H1 (cell line): ENCODE data around the gene CGB7. TPM values are rescaled to one million over a fixed set of nuclear protein-coding genes. Genes with fewer than 3 reads are reported as not detected.

Experiments used
- ASH2L ChIP-seq: fragments of 200-600, 300-600 bp; sonication (generic); IDR thresholded peaks from one replicate; pipeline ENCODE4 v1.7.1; 2017; ENCODE audit warnings: low read length
- ATF3 ChIP-seq: IDR thresholded peaks from 2 replicates; pipeline ENCODE4 v1.6.1; 2011; ENCODE audit warnings: low read depth, mild to moderate bottlenecking, low read length; ENCODE audit not compliant: insufficient read depth
- CTCF ChIP-seq, 3 experiments: IDR thresholded peaks; 1 replicate in 2 of 3; 2 replicates in 1 of 3; pipeline versions ENCODE4 v1.5.1 to v1.6.1; 2011; ENCODE audit warnings: low read length in 3 of 3, mild to moderate bottlenecking in 3 of 3, inconsistent platforms in 2 of 3, low read depth in 1 of 3, moderate library complexity in 1 of 3; ENCODE audit not compliant: insufficient read depth in 1 of 3; ENCODE audit errors: control extremely low read depth in 1 of 3
- FOSL1 ChIP-seq: IDR thresholded peaks from 2 replicates; pipeline ENCODE4 v1.6.1; 2011; ENCODE audit warnings: mild to moderate bottlenecking, low read depth, low read length, moderate library complexity; ENCODE audit not compliant: insufficient read depth
- HDAC2 ChIP-seq, 2 experiments: fragments of 300-600 bp in 1 of 2; sonication (generic) in 1 of 2; IDR thresholded peaks; 2 replicates each; pipeline ENCODE4 v1.6.1; 2011 to 2012; ENCODE audit warnings: low read depth in 2 of 2, low read length in 2 of 2, mild to moderate bottlenecking in 2 of 2, moderate library complexity in 2 of 2, borderline replicate concordance in 1 of 2, inconsistent platforms in 1 of 2
- JUN ChIP-seq: IDR thresholded peaks from 2 replicates; pipeline ENCODE4 v1.6.1; 2011; ENCODE audit warnings: low read depth, mild to moderate bottlenecking, improper control_type of control experiment, low read length
- KDM5A ChIP-seq: fragments of 200-600 bp; IDR thresholded peaks from 2 replicates; pipeline ENCODE4 v1.7.1; 2012; ENCODE audit warnings: mild to moderate bottlenecking, low read length, inconsistent platforms, mixed read lengths
- MAFK ChIP-seq: IDR thresholded peaks from 2 replicates; pipeline ENCODE4 v1.6.1; 2012; ENCODE audit warnings: low read depth, mild to moderate bottlenecking, improper control_type of control experiment, low read length
- NRF1 ChIP-seq: IDR thresholded peaks from 2 replicates; pipeline ENCODE4 v1.6.1; 2011; ENCODE audit warnings: mild to moderate bottlenecking, low read depth, low read length, improper control_type of control experiment
- POLR2A ChIP-seq, 2 experiments: IDR thresholded peaks; 1 replicate in 1 of 2; 2 replicates in 1 of 2; pipeline ENCODE4 v1.6.1; 2011; ENCODE audit warnings: low read depth in 2 of 2, low read length in 2 of 2, mild to moderate bottlenecking in 2 of 2; ENCODE audit errors: control extremely low read depth in 1 of 2
- RAD21 ChIP-seq, 2 experiments: IDR thresholded peaks in 1 of 2; conservative IDR thresholded peaks in 1 of 2; 2 replicates each; pipeline ENCODE4 v1.6.1; 2011; ENCODE audit warnings: low read depth in 2 of 2, low read length in 2 of 2, improper control_type of control experiment in 1 of 2, inconsistent platforms in 1 of 2, mild to moderate bottlenecking in 1 of 2, moderate library complexity in 1 of 2
- RFX5 ChIP-seq: IDR thresholded peaks from 2 replicates; pipeline ENCODE4 v1.6.1; 2011; ENCODE audit warnings: low read depth, low read length, improper control_type of control experiment, borderline replicate concordance
- RXRA ChIP-seq: IDR thresholded peaks from 2 replicates; pipeline ENCODE4 v1.6.1; 2011; ENCODE audit warnings: low read depth, mild to moderate bottlenecking, low read length, moderate library complexity; ENCODE audit not compliant: insufficient read depth
- SAP30 ChIP-seq: fragments of 300-600 bp; sonication (generic); IDR thresholded peaks from 2 replicates; pipeline ENCODE4 v1.7.1; 2012; ENCODE audit warnings: low read length, moderate library complexity, mild to moderate bottlenecking, inconsistent platforms; ENCODE audit not compliant: insufficient read depth, insufficient replicate concordance
- SIRT6 ChIP-seq: IDR thresholded peaks from one replicate; pipeline ENCODE4 v1.7.1; 2012; ENCODE audit warnings: low read length, inconsistent platforms
- SP1 ChIP-seq: IDR thresholded peaks from 2 replicates; pipeline ENCODE4 v1.6.1; 2011; ENCODE audit warnings: low read depth, low read length
- SP2 ChIP-seq: IDR thresholded peaks from 2 replicates; pipeline ENCODE4 v1.6.1; 2012; ENCODE audit warnings: mild to moderate bottlenecking, low read length, inconsistent platforms
- SP4 ChIP-seq: IDR thresholded peaks from 2 replicates; pipeline ENCODE4 v1.6.1; 2012; ENCODE audit warnings: low read length, inconsistent platforms
- SRF ChIP-seq: IDR thresholded peaks from 2 replicates; pipeline ENCODE4 v1.6.1; 2011; ENCODE audit warnings: mild to moderate bottlenecking, low read depth, low read length, moderate library complexity
- TAF7 ChIP-seq: optimal IDR thresholded peaks from 2 replicates; pipeline ENCODE3; 2011; ENCODE audit warnings: low read depth, mild to moderate bottlenecking, inconsistent platforms, low read length, moderate library complexity, borderline replicate concordance
- TCF12 ChIP-seq: IDR thresholded peaks from 2 replicates; pipeline ENCODE4 v1.6.1; 2011; ENCODE audit warnings: low read depth, mild to moderate bottlenecking, low read length
- ZNF274 ChIP-seq: IDR thresholded peaks from 2 replicates; pipeline ENCODE4 v1.7.0; 2012; ENCODE audit warnings: low read length, borderline replicate concordance; ENCODE audit errors: extremely low read depth
- polyA plus RNA-seq, 7 experiments: library from polyadenylated mRNA; depleted of rRNA in 3 of 7; stranded (reverse) in 5 of 7; unstranded in 2 of 7; fragments of >200 nt in 5 of 7; fragments of 200-250 nt in 2 of 7; gene quantifications; 1 replicate in 5 of 7; 2 replicates in 1 of 7; 4 replicates in 1 of 7; pipeline versions ENCODE4 v1.2.1 to v1.2.3, GENCODE V29; 2011 to 2013; ENCODE audit warnings: missing spikeins in 2 of 7, mixed read lengths in 2 of 7
- total RNA-seq: library from RNA; stranded (reverse); fragmentation: NEBNext Ultra II Directional; extraction: Animal tissue kit (Norgen Biotek cat#: 25700); gene quantifications from 2 replicates; pipeline ENCODE4 v1.2.1, GENCODE V29; 2021

The CGB7 gene
- total and polyA plus RNA-seq, 2 of the 8 experiments (the other 6 are each of a cell fraction or from before 2014, with no cell fraction given): 1.2 to 2.2 TPM

GRCh38 chr19:49056101-49056901, 1.2 kb downstream of the CGB7 start (continued):
- TF ChIP-seq CTCF (IDR thresholded peaks at IDR 0.05; ENCODE audit: control extremely low read depth in 1 of 3, insufficient read depth in 1 of 3, low read depth in 1 of 3, low read length in 3 of 3) (peak; percentile 13 to 34 (median 28); a peak in 2 of 4 replicates), TAF7 (no peak), KDM5A (no peak), RAD21 (IDR thresholded peaks at IDR 0.05 in 1 of 2, conservative IDR thresholded peaks at IDR 0.05 in 1 of 2; ENCODE audit: low read depth in 2 of 2, low read length in 2 of 2) (peak in 1 of 2 experiments; percentile 12; a peak in 1 of 4 replicates), ASH2L (no peak), JUN (no peak), FOSL1 (no peak), SP2 (no peak), NRF1 (no peak), ATF3 (no peak), SP4 (no peak), SRF (no peak), TCF12 (no peak), HDAC2 (IDR thresholded peaks at IDR 0.05; ENCODE audit: borderline replicate concordance in 1 of 2, low read depth in 2 of 2, low read length in 2 of 2) (no peak), SIRT6 (no peak), RFX5 (no peak), MAFK (no peak), SP1 (no peak), ZNF274 (no peak), POLR2A (IDR thresholded peaks at IDR 0.05; ENCODE audit: control extremely low read depth in 1 of 2, low read depth in 2 of 2, low read length in 2 of 2) (no peak), RXRA (no peak), SAP30 (no peak)
